Middle frontal gyrus (tissue), 1 donor: ENCODE data around the gene BCKDK.
"Not testable (repeated sequence)": the region's sequence is repeated elsewhere in the genome, so short reads cannot be mapped to it uniquely, and the experiment has no call there.

Source experiments
- DNase-seq: peaks from one replicate; pipeline ENCODE4 v3.0.0-alpha.2; 2015; ENCODE audit warnings: low spot score; ENCODE audit errors: extremely low spot score

The BCKDK gene

DNA sequence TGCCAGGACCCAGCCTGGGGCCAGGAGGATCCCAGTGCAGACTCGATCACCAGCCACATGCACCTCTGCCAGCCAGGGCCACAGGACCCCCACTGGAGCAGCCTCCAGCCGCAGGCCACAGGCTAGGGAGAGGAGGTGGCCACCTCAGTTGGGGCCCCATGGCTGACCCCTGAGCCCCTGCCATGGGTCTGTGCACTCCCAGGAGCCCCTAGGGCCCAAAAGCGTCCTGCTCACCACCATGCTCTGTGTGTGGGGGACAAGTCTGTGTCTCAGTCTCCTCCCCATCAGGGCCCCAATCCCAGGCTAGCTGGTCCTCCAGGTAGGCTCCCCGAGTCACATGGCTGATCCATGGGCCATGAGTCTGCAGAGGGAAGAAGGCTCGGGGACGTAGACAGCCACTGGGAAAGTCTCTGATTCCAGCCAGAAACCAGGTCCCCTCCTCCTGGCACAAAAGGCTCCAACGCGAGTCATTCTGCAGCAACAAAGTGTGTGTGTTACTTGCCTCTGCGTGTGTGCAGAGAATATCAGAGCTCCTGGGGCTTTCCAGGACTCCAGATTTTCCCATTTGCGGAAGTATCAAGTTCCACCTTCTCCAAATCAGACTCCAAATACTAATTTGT lies 33.4 kb downstream of the BCKDK start:
- no peak for DNase-seq

DNA sequence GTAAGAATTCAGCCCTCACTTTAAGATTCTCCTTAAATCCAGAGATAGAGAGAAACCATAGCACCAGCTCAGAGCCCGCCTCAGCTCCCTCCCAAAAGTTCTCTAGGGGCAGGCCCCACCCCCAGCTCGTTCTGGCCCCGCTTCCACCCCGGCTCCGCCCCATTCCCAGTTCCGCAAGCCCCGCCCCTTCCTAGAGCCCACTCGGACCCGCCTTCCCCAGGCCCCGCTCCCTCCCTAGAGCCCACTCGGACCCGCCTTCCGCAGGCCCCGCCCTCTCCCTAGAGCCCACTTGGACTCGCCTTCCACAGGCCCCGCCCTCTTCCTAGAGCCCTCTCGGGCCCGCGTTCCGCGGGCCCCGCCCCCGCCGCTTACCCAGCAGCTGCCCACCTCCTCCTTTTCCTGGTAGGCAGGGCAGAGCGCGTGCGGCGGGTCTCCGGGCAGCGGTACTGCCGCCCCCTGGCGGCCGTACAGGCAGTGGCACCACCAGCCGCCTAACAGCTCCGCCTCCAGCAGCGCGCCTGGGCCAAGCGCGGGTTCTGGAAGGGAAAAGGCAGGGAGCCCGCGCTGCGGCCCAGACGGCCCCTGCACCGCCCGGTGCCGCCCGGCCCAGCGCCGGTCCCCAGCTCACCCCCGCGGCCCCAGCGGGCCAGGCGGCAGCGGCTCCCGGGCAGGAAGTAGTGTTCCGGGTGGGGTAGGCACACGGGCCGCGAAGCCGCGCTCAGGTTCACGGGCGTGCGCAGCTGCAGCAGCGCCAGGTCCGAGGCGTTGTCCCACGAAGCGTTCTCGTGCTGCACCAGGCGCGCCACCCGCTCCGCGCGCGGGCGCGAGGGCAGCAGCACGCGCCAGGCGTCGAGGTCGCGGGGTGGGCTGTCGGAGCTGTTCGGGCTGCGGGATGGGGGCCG lies 34.2 kb downstream of the BCKDK start:
- DNase-seq: peak; percentile 82

DNA sequence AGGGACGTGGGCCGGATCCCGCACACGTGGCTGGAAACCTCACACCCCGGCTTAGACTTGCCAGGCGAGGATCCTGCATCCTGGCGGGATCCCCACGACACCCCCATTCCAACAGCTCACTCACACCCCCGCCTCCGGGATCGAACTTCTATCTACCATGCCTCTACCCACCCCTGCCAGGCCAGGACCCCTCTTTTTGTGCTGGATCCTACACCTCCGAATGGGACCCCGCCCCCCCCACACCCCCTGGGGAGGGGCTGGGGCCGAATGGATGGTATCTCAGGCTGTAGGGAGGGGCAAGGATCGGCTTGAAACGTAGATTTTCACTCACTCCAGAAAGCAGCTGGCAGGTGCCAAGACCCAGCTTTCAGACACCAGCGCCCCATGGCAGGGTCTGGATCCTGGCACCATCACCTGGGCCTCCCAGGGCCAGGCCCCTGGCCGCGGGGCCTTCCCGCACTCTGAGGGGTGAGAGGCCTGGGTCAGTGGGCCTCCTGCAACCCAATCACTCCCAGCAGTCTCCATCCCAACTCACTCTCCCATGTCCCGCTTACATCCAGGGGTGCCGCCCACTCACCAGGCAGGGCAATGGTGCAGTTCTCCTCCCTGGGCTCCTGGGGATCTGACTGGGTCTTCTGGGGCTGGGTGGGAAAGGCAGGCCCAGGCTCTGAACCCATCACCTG lies 35.0 kb downstream of the BCKDK start:
- no peak for DNase-seq

DNA sequence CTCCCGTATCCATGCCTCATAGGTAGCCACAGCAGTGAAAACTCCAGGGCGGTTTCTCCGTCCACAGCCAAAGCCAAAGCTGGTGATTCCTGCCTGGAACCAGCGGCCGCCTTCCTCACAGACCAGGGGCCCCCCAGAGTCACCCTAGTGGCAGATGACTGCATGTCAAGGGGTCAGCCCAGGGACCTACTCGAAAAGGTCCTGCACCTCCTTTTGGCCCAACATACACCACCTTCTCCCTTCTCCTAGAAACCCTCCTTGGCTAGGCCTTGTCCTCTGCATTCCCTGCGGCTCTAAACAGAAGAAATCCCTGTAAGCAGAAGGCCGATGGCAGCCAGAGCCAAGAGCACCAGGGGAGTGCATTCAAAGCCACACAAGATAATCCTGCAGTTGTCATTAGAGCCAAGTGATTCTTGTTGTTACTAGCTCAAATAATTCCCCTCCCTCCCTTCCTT lies 35.5 kb downstream of the BCKDK start:
- no peak for DNase-seq

DNA sequence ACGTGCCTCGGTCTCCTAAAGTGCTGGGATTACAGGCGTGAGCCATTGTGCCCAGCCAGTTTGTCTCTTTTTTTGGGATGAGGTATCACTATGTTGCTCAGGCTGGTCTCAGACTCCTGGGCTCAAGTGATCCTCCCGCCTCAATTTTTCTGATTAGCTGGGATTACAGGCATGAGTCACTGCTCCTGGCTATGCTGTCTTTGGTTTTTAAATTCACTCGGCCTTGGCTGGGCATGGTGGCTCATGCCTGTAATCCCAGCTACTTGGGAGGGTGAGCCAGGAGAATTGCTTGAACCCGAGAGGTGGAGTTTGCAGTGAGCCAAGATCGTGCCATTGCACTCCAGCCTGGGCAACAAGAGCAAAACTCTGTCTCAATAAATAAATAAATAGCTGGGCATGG lies 36.2 kb downstream of the BCKDK start:
- DNase-seq: not testable (repeated sequence)

DNA sequence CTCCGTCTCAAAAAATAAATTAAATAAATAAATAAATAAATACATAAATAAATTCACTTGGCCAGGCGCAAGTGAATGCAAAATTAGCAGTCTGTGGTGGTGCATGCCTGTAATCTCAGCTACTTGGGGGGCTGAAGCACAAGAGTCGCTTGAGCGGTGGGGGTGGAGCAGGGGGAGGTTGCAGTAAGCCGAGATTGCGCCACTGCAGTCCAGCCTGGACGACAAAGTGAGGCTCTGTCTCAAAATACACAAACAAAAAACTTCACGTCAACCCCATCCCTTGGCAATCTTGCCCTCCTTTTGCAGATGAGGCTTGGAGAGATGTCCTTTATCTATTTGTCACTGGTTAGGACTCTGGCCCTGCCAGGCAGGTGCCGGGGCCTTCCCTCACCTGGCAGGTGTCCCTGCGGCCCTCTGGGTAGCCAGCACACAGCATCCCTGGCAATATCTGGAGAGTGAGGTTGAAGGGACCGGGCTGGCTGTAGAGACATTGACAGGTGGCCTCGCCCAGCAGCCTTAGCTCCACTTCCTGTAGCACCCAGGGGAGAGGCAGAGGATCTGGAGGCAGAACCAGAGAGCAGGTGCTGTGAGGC lies 37.3 kb downstream of the BCKDK start:
- DNase-seq: no peak

DNA sequence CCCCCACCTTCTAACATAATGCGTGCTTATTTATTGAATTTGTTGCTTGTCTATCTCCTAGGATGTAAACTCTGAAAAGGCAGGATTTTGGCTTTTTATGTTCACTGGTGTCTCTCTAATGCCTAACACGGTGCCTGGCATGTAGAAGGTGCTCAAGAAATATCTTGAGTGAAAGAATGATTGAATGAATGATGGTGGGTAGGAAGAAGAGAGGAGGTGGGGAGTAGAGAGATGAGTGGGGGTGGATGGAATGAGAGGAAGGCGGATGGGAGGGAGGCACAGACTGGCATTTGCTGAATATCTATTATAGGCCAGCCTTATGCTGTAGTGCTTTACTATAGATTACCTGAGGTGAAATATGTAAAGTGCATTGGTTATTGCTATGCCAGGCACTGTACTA lies 39.4 kb downstream of the BCKDK start:
- no peak for DNase-seq

DNA sequence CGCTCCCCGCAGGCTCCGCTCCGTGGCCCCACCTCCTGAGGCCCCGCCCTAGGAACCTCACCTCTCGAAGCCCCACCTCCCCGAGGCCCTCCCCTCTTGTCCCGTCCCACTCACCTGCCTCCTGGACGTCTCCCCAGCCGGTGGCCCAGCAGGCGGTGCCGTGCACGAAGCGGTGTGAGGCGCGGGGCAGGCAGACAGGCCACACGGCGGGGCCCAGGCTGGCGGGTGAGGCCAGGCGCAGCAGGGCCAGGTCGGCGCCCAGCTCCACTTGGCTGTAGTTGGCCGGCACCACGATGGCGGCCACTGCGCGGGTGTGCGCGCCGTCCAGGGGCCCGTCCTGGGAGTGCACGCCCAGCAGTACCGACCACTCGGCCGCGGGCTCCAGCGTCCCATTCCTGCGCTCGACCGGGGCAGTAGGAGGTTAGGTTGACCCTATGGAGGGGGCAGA lies 40.1 kb downstream of the BCKDK start:
- DNase-seq: no peak

DNA sequence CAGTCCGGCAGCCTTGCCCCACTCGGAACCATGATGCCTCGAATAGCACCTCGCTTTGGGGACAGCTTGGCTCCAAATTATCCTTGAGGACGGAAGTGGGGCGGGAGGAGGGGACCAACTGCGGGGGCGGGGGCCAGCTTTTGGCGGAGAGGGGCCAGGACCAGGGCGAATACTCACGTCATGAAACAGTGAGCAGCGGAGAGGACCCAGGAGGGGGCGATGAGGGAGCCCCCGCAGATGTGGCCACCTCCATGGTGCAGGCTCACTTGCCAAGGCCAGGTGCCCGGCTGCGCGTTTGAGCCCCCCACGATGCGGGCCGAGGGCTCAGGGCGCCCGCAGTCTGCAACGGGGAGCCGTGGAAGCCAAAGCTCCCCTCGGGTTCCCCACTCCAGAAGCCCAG lies 40.7 kb downstream of the BCKDK start:
- no peak for DNase-seq

DNA sequence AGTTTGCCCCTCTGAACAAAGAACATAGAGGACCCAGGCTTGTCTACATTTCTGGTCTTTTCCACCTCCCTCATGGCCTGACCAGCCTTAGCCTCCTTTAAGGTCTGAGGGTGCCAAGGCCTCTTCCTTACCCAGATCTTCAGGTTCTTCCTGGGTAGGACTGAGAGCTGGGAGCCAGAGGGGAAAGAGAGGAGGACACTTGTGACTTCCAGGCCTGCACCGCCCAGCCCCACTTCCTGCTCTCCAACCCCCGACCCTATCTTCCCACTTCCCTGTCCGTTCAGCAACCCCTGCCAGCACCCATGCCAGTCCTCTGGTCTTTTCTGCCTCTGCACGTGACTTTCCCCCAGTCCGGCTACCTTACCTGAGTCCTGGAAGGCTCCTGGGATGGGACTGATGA lies 41.1 kb downstream of the BCKDK start:
- no peak for DNase-seq

DNA sequence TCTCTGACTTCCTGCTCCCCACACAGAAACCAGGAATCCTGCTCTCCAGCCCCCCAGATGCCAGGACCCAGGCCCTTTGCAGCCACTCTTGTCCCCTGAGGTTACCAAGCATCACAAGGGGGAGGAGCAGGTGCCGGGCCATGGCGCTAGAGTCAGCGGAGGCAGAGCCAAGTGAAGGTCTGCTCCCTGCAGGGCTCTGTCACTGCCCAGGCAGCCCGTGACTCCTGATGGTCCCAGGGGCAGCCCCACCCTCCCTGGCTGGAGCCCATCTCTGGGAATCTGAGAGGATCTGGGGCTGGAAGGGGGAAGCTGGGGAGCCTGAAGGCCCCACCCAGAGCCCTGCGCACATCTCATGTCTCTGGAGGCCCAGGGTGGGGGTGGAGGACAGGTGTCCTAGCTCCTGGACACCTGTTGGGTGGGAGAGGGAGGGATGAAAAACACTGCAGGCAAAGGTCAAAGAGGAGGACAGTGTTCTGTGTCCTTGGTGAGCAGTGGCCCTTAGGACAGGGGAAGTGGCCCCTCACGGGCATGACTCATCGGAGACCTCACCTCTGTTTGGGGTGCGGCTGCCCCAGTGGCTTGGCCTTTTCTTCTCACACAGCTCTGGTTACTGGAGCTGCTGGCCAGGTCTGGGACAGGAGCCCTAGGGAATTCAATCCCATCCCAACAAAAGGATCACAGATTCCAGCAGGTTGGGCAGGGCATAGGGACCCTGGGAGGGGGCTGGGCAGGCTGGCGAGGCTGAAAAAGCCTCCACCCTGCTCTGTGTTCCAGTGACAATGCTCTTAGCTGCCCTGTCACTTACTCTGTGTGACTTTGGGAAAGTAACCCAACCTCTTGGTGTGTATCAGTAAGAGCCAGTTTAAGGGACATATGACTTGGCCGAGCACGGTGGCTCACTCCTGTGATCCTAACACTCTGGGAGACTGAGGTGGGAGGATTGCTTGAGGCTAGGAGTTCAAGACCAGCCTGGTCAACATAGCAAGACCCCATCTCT lies 42.0 kb downstream of the BCKDK start, which contains the start of gene PRSS36:
TSS of gene PRSS36 (minus strand) at position 173 of the 997 bp plus-strand sequence. CDS start at position 142, 31 bp downstream.
- DNase-seq: no peak

DNA sequence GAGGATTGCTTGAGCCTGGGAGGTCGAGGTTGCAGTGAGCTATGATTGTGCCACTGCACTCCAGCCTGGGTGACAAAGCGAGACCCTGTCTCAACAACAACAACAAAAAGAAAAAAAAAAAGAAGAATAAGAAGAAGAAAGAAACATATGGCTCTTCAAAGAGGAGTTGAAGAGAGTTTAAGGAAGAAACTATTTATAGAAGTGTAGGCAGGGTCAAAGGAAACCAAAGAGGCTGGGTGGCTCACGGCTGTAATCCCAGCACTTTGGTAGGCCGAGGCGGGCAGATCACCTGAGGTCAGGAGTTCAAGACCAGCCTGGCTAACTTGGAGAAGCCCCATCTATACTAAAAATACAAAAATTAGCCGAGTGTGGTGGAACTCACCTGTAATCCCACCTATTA lies 42.8 kb downstream of the BCKDK start:
- not testable (repeated sequence) for DNase-seq

DNA sequence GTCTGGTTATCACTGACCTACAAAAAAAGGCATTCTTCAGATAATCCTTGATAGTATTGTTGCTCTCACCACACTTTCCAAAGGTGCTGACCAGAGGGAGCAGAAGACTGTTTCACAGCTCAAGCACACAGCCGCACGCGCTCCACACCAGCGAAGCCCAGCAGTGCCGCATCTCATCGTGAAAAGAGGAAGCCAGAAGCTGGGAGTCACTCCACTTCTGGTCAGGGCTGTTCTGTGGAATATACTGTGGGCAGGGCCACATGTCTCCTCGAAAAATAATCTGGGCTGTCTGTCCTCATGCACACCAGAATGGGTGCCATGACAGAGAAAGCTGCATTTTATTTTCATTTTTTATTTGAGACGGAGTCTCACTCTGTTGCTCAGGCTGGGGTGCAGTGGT lies 49.0 kb downstream of the BCKDK start:
- DNase-seq: no peak
